Natural killer cell treated with Interleukin-12 subunit alpha and Interleukin-12 subunit beta and Interleukin-15 and Interleukin-18, amount 100 ng/mL, for 72 hours (primary cell): ENCODE data around the gene HSD17B1. TPM values are rescaled to one million over a fixed set of nuclear protein-coding genes. Genes with fewer than 3 reads are reported as not detected.
A peak's percentile ranks its signal among the peaks of the same experiment; 100 is the strongest.

ENCODE experiments used
- ATAC-seq, 2 donors: fragments of 150-1000 bp; cut with Tn5 transposase in 1 of 2; sonication (Bioruptor Pico), chemical (Tn5 transposase) in 1 of 2; 2 replicates each; pipeline ENCODE4 v1.10.0; 2021
- DNase-seq: peaks from one replicate; pipeline ENCODE4 v3.0.0; 2022; ENCODE audit warnings: low spot score
- H3K27ac Mint-ChIP-seq, 2 donors: 1 replicate in 1 of 2; 2 replicates in 1 of 2; pipeline ENCODE4 v1.8.0; 2022; ENCODE audit warnings: mixed read lengths in 2 of 2, mild to moderate bottlenecking in 1 of 2, moderate library complexity in 1 of 2
- H3K27me3 Mint-ChIP-seq, 2 donors: 1 replicate in 1 of 2; 2 replicates in 1 of 2; pipeline ENCODE4 v1.8.0; 2022; ENCODE audit warnings: mixed read lengths in 2 of 2
- H3K36me3 Mint-ChIP-seq: one replicate; pipeline ENCODE4 v1.8.0; 2022; ENCODE audit warnings: mixed read lengths
- H3K4me1 Mint-ChIP-seq, 2 donors: 1 replicate in 1 of 2; 2 replicates in 1 of 2; pipeline ENCODE4 v1.8.0; 2022; ENCODE audit warnings: low read depth in 2 of 2, mixed read lengths in 2 of 2, mild to moderate bottlenecking in 1 of 2
- H3K4me3 Mint-ChIP-seq: one replicate; pipeline ENCODE4 v1.8.0; 2022; ENCODE audit warnings: mixed read lengths
- H3K9me3 Mint-ChIP-seq: 2 replicates; pipeline ENCODE4 v1.8.0; 2022; ENCODE audit warnings: mixed read lengths
- total RNA-seq, 2 donors: library from RNA; stranded (reverse); gene quantifications; one replicate each; pipeline ENCODE4 v1.2.3, GENCODE V29; 2022

The HSD17B1 gene
- total RNA-seq, 2 donors from 2014 or later: 0.71 to 1.6 TPM

- Mint-ChIP-seq H3K27me3 (no peaks in the 10 kb centered on the region), H3K27ac (peak within 1 kb of the TSS; percentile 91 to 98), H3K36me3 (no peaks in the 10 kb centered on the region), H3K4me1 (peaks cover 19 to 30% of the 10 kb centered on the region in 2 donors), H3K4me3 (peak within 1 kb of the TSS; percentile 94), H3K9me3 (no peaks in the 10 kb centered on the region)
- DNase-seq (peak; percentile 95), ATAC-seq (peak; percentile 78 to 84)
These were observed 9.2 kb downstream of the HSD17B1 start, which contains the start of gene COASY for GRCh38 chr17:42561897-42562387. Gene COASY (plus strand): TSS chr17:42562148. CDS start chr17:42562623, 475 bp downstream.

- H3K9me3 Mint-ChIP-seq: no peaks in the 10 kb centered on the region
- H3K27ac Mint-ChIP-seq: peak overlapping the region; percentile 91 to 98
- peak overlapping the region; percentile 94 for H3K4me3 Mint-ChIP-seq
- no peaks in the 10 kb centered on the region for H3K27me3 Mint-ChIP-seq
- DNase-seq (peak; percentile 77), ATAC-seq (peak; percentile 41 to 66)
- H3K36me3 Mint-ChIP-seq: no peaks in the 10 kb centered on the region
- peaks cover 20 to 27% of the 10 kb centered on the region in 2 donors for H3K4me1 Mint-ChIP-seq
These were observed 9.8 kb downstream of the HSD17B1 start for GRCh38 chr17:42562388-42563142.

GRCh38 chr17:42563143-42563509 is 10.4 kb downstream of the HSD17B1 start:
- DNase-seq (no peak), ATAC-seq (no peak)
- Mint-ChIP-seq H3K4me3 (peak overlapping the region; percentile 94), H3K4me1 (peaks cover 23 to 31% of the 10 kb centered on the region in 2 donors), H3K9me3 (no peaks in the 10 kb centered on the region), H3K36me3 (no peaks in the 10 kb centered on the region), H3K27me3 (no peaks in the 10 kb centered on the region), H3K27ac (peak overlapping the region; percentile 91 to 98)

GRCh38 chr17:42563543-42563942 is 10.8 kb downstream of the HSD17B1 start:
- H3K4me3 Mint-ChIP-seq: peak overlapping the region; percentile 94
- no peaks in the 10 kb centered on the region for H3K27me3 Mint-ChIP-seq
- DNase-seq: no peak

GRCh38 chr17:42563950-42564349 is 11.2 kb downstream of the HSD17B1 start:
- ATAC-seq (no peak), DNase-seq (no peak)
- peaks cover 27 to 35% of the 10 kb centered on the region in 2 donors for H3K4me1 Mint-ChIP-seq
- peak overlapping the region; percentile 91 to 98 for H3K27ac Mint-ChIP-seq
- H3K27me3 Mint-ChIP-seq: no peaks in the 10 kb centered on the region
- H3K36me3 Mint-ChIP-seq: no peaks in the 10 kb centered on the region
- peak overlapping the region; percentile 94 for H3K4me3 Mint-ChIP-seq
- no peaks in the 10 kb centered on the region for H3K9me3 Mint-ChIP-seq

More at GRCh38 chr17:42563543-42563942, 10.8 kb downstream of the HSD17B1 start:
- Mint-ChIP-seq H3K4me1 (peaks cover 24 to 31% of the 10 kb centered on the region in 2 donors), H3K36me3 (no peaks in the 10 kb centered on the region), H3K27ac (peak overlapping the region; percentile 91 to 98), H3K9me3 (no peaks in the 10 kb centered on the region)
- no peak for ATAC-seq

GRCh38 chr17:42564815-42565522 is 12.2 kb downstream of the HSD17B1 start:
- no peak for ATAC-seq
- Mint-ChIP-seq H3K27ac (peak overlapping the region; percentile 70 to 91), H3K27me3 (no peaks in the 10 kb centered on the region), H3K4me3 (peak overlapping the region; percentile 22), H3K36me3 (no peaks in the 10 kb centered on the region), H3K4me1 (peaks cover 31 to 37% of the 10 kb centered on the region in 2 donors), H3K9me3 (no peaks in the 10 kb centered on the region)
- no peak for DNase-seq

- ATAC-seq: no peak
- Mint-ChIP-seq H3K27ac (peak overlapping the region; percentile 87 to 97), H3K4me1 (peaks cover 33 to 37% of the 10 kb centered on the region in 2 donors)
These were observed 12.9 kb downstream of the HSD17B1 start for GRCh38 chr17:42565523-42566214.

GRCh38 chr17:42566215-42566882 is 13.6 kb downstream of the HSD17B1 start:
- peak overlapping the region; percentile 96 for H3K4me3 Mint-ChIP-seq
- no peaks in the 10 kb centered on the region for H3K27me3 Mint-ChIP-seq
- no peaks in the 10 kb centered on the region for H3K9me3 Mint-ChIP-seq
- no peak for DNase-seq
- no peaks in the 10 kb centered on the region for H3K36me3 Mint-ChIP-seq
- ATAC-seq: no peak
- peak overlapping the region; percentile 87 to 97 for H3K27ac Mint-ChIP-seq
- peaks cover 33 to 36% of the 10 kb centered on the region in 2 donors for H3K4me1 Mint-ChIP-seq

More at GRCh38 chr17:42565523-42566214, 12.9 kb downstream of the HSD17B1 start:
- Mint-ChIP-seq H3K36me3 (no peaks in the 10 kb centered on the region), H3K9me3 (no peaks in the 10 kb centered on the region), H3K4me3 (no peak overlapping the region), H3K27me3 (no peaks in the 10 kb centered on the region)
- DNase-seq: no peak

- H3K27me3 Mint-ChIP-seq: no peaks in the 10 kb centered on the region
- ATAC-seq (peak; percentile 88 to 91), DNase-seq (peak; percentile 97)
- H3K36me3 Mint-ChIP-seq: no peaks in the 10 kb centered on the region
- H3K4me1 Mint-ChIP-seq: peaks cover 30% of the 10 kb centered on the region in 2 donors
- H3K27ac Mint-ChIP-seq: peak within 1 kb of the TSS; percentile 87 to 97
- H3K4me3 Mint-ChIP-seq: peak within 1 kb of the TSS; percentile 96
- H3K9me3 Mint-ChIP-seq: no peaks in the 10 kb centered on the region
These were observed 14.3 kb downstream of the HSD17B1 start, which contains the start of gene MLX for GRCh38 chr17:42566883-42567573. Gene MLX (plus strand): TSS chr17:42567100. CDS start chr17:42567125, 25 bp downstream.

GRCh38 chr17:42568341-42569111 is 15.8 kb downstream of the HSD17B1 start:
- peak overlapping the region; percentile 87 to 97 for H3K27ac Mint-ChIP-seq
- no peak for ATAC-seq
- peaks cover 9% of the 10 kb centered on the region for H3K36me3 Mint-ChIP-seq
- H3K4me3 Mint-ChIP-seq: peak overlapping the region; percentile 96
- no peaks in the 10 kb centered on the region for H3K9me3 Mint-ChIP-seq
- DNase-seq: no peak
- peaks cover 27 to 32% of the 10 kb centered on the region in 2 donors for H3K4me1 Mint-ChIP-seq
- no peaks in the 10 kb centered on the region for H3K27me3 Mint-ChIP-seq

GRCh38 chr17:42571435-42572225 is 18.9 kb downstream of the HSD17B1 start:
- Mint-ChIP-seq H3K36me3 (peaks cover 23% of the 10 kb centered on the region), H3K4me3 (no peak overlapping the region), H3K9me3 (no peaks in the 10 kb centered on the region), H3K27me3 (no peaks in the 10 kb centered on the region), H3K27ac (peak overlapping the region in 1 of 2 donors; percentile 47), H3K4me1 (peaks cover 33% of the 10 kb centered on the region in 2 donors)
- DNase-seq: no peak
- ATAC-seq: no peak
